Anterior cingulate cortex (tissue), 58 donors: ENCODE results near the gene NEK7.
"Not testable (repeated sequence)": the region's sequence is repeated elsewhere in the genome, so short reads cannot be mapped to it uniquely, and the experiment has no call there.

ENCODE experiments used
- DNase-seq, 58 donors: peaks; one replicate each; lab custom pipeline; 2025; lab: John Stamatoyannopoulos, UW

NEK7 gene

GRCh38 chr1:198156745-198157240, at the start of gene NEK7:
TSS of gene NEK7 (plus strand) at chr1:198156998. CDS start at chr1:198232581, 75,583 bp downstream.
- peak; percentile 12 to 85 (median 72) for DNase-seq

GRCh38 chr1:198107091-198107501, 49.7 kb upstream of the NEK7 start:
- DNase-seq, result no peak

- DNase-seq, result no peak
Measured at GRCh38 chr1:198108636-198109370, 48.0 kb upstream of the NEK7 start.

- DNase-seq, result no peak
Measured at GRCh38 chr1:198109371-198109715, 47.5 kb upstream of the NEK7 start.

GRCh38 chr1:198113342-198113750, 43.5 kb upstream of the NEK7 start:
- no peak for DNase-seq

- no peak for DNase-seq
Measured at GRCh38 chr1:198116069-198116468, 40.7 kb upstream of the NEK7 start.

- no peak for DNase-seq
Measured at GRCh38 chr1:198116469-198116868, 40.3 kb upstream of the NEK7 start.

GRCh38 chr1:198117267-198117666, 39.5 kb upstream of the NEK7 start:
- no peak for DNase-seq

GRCh38 chr1:198118134-198118533, 38.7 kb upstream of the NEK7 start:
- peak in 3 of 58 donors; percentile 3 to 5 (median 4) for DNase-seq

GRCh38 chr1:198119906-198120305, 36.9 kb upstream of the NEK7 start:
- DNase-seq, result no peak

GRCh38 chr1:198121056-198121826, 35.6 kb upstream of the NEK7 start:
- no peak for DNase-seq

GRCh38 chr1:198122693-198123092, 34.1 kb upstream of the NEK7 start:
- DNase-seq, result no peak

GRCh38 chr1:198123133-198123532, 33.7 kb upstream of the NEK7 start:
- DNase-seq, result no peak

- DNase-seq, result no peak
Measured at GRCh38 chr1:198124673-198125072, 32.1 kb upstream of the NEK7 start.

GRCh38 chr1:198125995-198126735, 30.6 kb upstream of the NEK7 start:
- DNase-seq, result no peak

- no peak for DNase-seq
Measured at GRCh38 chr1:198128533-198128932, 28.3 kb upstream of the NEK7 start.

GRCh38 chr1:198130053-198130452, 26.7 kb upstream of the NEK7 start:
- not testable (repeated sequence) for DNase-seq

- no peak for DNase-seq
Measured at GRCh38 chr1:198132060-198132781, 24.6 kb upstream of the NEK7 start.

GRCh38 chr1:198134252-198134651, 22.5 kb upstream of the NEK7 start:
- DNase-seq, result no peak

- DNase-seq, result no peak
Measured at GRCh38 chr1:198135366-198135765, 21.4 kb upstream of the NEK7 start.
